WTC11 (cell line): ENCODE measurements around the gene POU2F1. TPM values are rescaled to one million over a fixed set of nuclear protein-coding genes. Genes with fewer than 3 reads are reported as not detected.

Experiments used
- ATAC-seq: fragments of 200-7000 bp; cut with Tn5 transposase; 2 replicates; pipeline ENCODE4 v1.10.0; 2021; ENCODE audit warnings: mild to moderate bottlenecking, moderate library complexity
- CTCF ChIA-PET: fragments of 300-600 bp; sonication (Branson Sonifier 250); formaldehyde crosslinking; loops from one replicate; lab custom pipeline; 2021; ENCODE audit warnings: antibody characterized with exemption; lab: Charles Lee
- POLR2A ChIA-PET: fragments of 350-600 bp; sonication (Branson Sonifier 250); formaldehyde crosslinking; loops from one replicate; lab custom pipeline; 2021; ENCODE audit warnings: antibody characterized with exemption; lab: Charles Lee
- DNase-seq: peaks from one replicate; pipeline ENCODE4 v3.0.0; 2021; ENCODE audit warnings: low spot score
- H3K27ac Mint-ChIP-seq: 2 replicates; pipeline ENCODE4 v1.8.0; 2021; ENCODE audit warnings: mixed read lengths
- H3K27me3 Mint-ChIP-seq: 2 replicates; pipeline ENCODE4 v1.8.0; 2021; ENCODE audit warnings: low read depth, mild to moderate bottlenecking, moderate library complexity, mixed read lengths
- H3K36me3 Mint-ChIP-seq: 2 replicates; pipeline ENCODE4 v1.8.0; 2021; ENCODE audit warnings: mixed read lengths
- H3K4me1 Mint-ChIP-seq: 2 replicates; pipeline ENCODE4 v1.8.0; 2022; ENCODE audit warnings: mixed read lengths
- H3K4me3 Mint-ChIP-seq: 2 replicates; pipeline ENCODE4 v1.8.0; 2021; ENCODE audit warnings: mild to moderate bottlenecking, moderate library complexity, mixed read lengths
- H3K9me3 Mint-ChIP-seq: 2 replicates; pipeline ENCODE4 v1.8.0; 2021; ENCODE audit warnings: mixed read lengths
- CREM ChIP-seq: sonication (generic); formaldehyde crosslinking; IDR thresholded peaks from 2 replicates; pipeline ENCODE4 v1.8.1; 2022; ENCODE audit warnings: mild to moderate bottlenecking, missing genetic modification reagents, moderate library complexity
- IRF2 ChIP-seq: sonication (generic); formaldehyde crosslinking; IDR thresholded peaks from 2 replicates; pipeline ENCODE4 v1.8.0; 2022; ENCODE audit warnings: low read depth, missing genetic modification reagents, borderline replicate concordance
- NFATC4 ChIP-seq: fragments of 250-450 bp; sonication (Bioruptor Pico); IDR thresholded peaks from 2 replicates; pipeline ENCODE4 v1.9.0; 2021; ENCODE audit warnings: mild to moderate bottlenecking
- OVOL2 ChIP-seq: fragments of 250-450 bp; sonication (Bioruptor Pico); IDR thresholded peaks from 2 replicates; pipeline ENCODE4 v1.9.0; 2021; ENCODE audit warnings: mild to moderate bottlenecking, borderline replicate concordance
- RELA ChIP-seq: sonication (generic); formaldehyde crosslinking; IDR thresholded peaks from 2 replicates; pipeline ENCODE4 v1.8.1; 2022; ENCODE audit warnings: missing genetic modification reagents, mild to moderate bottlenecking, borderline replicate concordance
- SMAD3 ChIP-seq: sonication (generic); formaldehyde crosslinking; IDR thresholded peaks from 2 replicates; pipeline ENCODE4 v1.8.0; 2022; ENCODE audit warnings: missing genetic modification reagents, mild to moderate bottlenecking, borderline replicate concordance
- SP1 ChIP-seq: sonication (generic); formaldehyde crosslinking; conservative IDR thresholded peaks from 2 replicates; pipeline ENCODE4 v1.8.1; 2022; ENCODE audit warnings: missing genetic modification reagents
- TEAD4 ChIP-seq: sonication (generic); formaldehyde crosslinking; IDR thresholded peaks from 2 replicates; pipeline ENCODE4 v1.8.0; 2022; ENCODE audit warnings: mild to moderate bottlenecking, missing genetic modification reagents
- USF2 ChIP-seq: sonication (generic); formaldehyde crosslinking; IDR thresholded peaks from 2 replicates; pipeline ENCODE4 v1.8.1; 2023; ENCODE audit warnings: mild to moderate bottlenecking, missing genetic modification reagents, moderate library complexity
- ZNF263 ChIP-seq: sonication (generic); formaldehyde crosslinking; IDR thresholded peaks from 2 replicates; pipeline ENCODE4 v1.8.1; 2022; ENCODE audit warnings: low read depth, mild to moderate bottlenecking, moderate library complexity, missing genetic modification reagents
- ZNF317 ChIP-seq: sonication (generic); formaldehyde crosslinking; IDR thresholded peaks from 2 replicates; pipeline ENCODE4 v1.8.1; 2023; ENCODE audit warnings: low read depth, mild to moderate bottlenecking, moderate library complexity, missing genetic modification reagents, borderline replicate concordance
- ZNF416 ChIP-seq: fragments of 250-450 bp; sonication (Bioruptor Pico); IDR thresholded peaks from 2 replicates; pipeline ENCODE4 v1.9.0; 2021; ENCODE audit warnings: mild to moderate bottlenecking, inconsistent platforms
- total RNA-seq: library from RNA; stranded (reverse); gene quantifications from 3 replicates; pipeline ENCODE4 v1.2.3, GENCODE V29; 2021
- TF ChIP-seq, protein P1 (sequence below): sonication (generic); formaldehyde crosslinking; IDR thresholded peaks from 2 replicates; pipeline ENCODE4 v1.8.0; 2022; ENCODE audit warnings: missing genetic modification reagents
- TF ChIP-seq, protein P2 (sequence below): sonication (generic); formaldehyde crosslinking; IDR thresholded peaks from 2 replicates; pipeline ENCODE4 v1.8.1; 2023; ENCODE audit warnings: mild to moderate bottlenecking, moderate library complexity, missing genetic modification reagents
- TF ChIP-seq, protein P3 (sequence below): sonication (generic); formaldehyde crosslinking; IDR thresholded peaks from 2 replicates; pipeline ENCODE4 v1.8.1; 2022; ENCODE audit warnings: missing genetic modification reagents, borderline replicate concordance
- TF ChIP-seq, protein P4 (sequence below): sonication (generic); formaldehyde crosslinking; IDR thresholded peaks from 2 replicates; pipeline ENCODE4 v1.8.0; 2023; ENCODE audit warnings: missing genetic modification reagents
- TF ChIP-seq, protein P5 (sequence below): fragments of 200-600 bp; IDR thresholded peaks from 2 replicates; pipeline ENCODE4 v1.8.0; 2022; ENCODE audit warnings: antibody characterized with exemption
- TF ChIP-seq, protein P6 (sequence below): sonication (generic); formaldehyde crosslinking; IDR thresholded peaks from 2 replicates; pipeline ENCODE4 v1.8.0; 2022; ENCODE audit warnings: mild to moderate bottlenecking, missing genetic modification reagents
- TF ChIP-seq, protein P7 (sequence below): sonication (generic); formaldehyde crosslinking; IDR thresholded peaks from 2 replicates; pipeline ENCODE4 v1.8.1; 2022; ENCODE audit warnings: mild to moderate bottlenecking, moderate library complexity, missing genetic modification reagents

Gene POU2F1
- total RNA-seq, 1 experiment from 2014 or later: 51.3 TPM

- ChIA-PET CTCF (interaction anchor here (1.1 to 1.8 kb wide), 3 partner anchors 9 to 329 kb away, joined by 3 to 12 read pairs (median 3); partner anchors contain the start of gene POU2F1), POLR2A (interaction anchor here (1.7 kb wide), 1 partner anchor 9 kb away, joined by 7 read pairs; no protein-coding TSS in a partner anchor)
- Mint-ChIP-seq H3K27me3 (no peaks in the 10 kb centered on the region), H3K27ac (no peak overlapping the region), H3K36me3 (peaks cover 17% of the 10 kb centered on the region), H3K4me3 (no peak overlapping the region), H3K4me1 (peaks cover 16% of the 10 kb centered on the region), H3K9me3 (peaks cover 21% of the 10 kb centered on the region)
- no peak for DNase-seq
- ATAC-seq: no peak
- TF ChIP-seq, protein P1, sequence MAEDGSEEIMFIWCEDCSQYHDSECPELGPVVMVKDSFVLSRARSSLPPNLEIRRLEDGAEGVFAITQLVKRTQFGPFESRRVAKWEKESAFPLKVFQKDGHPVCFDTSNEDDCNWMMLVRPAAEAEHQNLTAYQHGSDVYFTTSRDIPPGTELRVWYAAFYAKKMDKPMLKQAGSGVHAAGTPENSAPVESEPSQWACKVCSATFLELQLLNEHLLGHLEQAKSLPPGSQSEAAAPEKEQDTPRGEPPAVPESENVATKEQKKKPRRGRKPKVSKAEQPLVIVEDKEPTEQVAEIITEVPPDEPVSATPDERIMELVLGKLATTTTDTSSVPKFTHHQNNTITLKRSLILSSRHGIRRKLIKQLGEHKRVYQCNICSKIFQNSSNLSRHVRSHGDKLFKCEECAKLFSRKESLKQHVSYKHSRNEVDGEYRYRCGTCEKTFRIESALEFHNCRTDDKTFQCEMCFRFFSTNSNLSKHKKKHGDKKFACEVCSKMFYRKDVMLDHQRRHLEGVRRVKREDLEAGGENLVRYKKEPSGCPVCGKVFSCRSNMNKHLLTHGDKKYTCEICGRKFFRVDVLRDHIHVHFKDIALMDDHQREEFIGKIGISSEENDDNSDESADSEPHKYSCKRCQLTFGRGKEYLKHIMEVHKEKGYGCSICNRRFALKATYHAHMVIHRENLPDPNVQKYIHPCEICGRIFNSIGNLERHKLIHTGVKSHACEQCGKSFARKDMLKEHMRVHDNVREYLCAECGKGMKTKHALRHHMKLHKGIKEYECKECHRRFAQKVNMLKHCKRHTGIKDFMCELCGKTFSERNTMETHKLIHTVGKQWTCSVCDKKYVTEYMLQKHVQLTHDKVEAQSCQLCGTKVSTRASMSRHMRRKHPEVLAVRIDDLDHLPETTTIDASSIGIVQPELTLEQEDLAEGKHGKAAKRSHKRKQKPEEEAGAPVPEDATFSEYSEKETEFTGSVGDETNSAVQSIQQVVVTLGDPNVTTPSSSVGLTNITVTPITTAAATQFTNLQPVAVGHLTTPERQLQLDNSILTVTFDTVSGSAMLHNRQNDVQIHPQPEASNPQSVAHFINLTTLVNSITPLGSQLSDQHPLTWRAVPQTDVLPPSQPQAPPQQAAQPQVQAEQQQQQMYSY (CRISPR knock-in tag): no peak
- TF ChIP-seq ZNF416 (CRISPR knock-in tag) (no peak), ZNF317 (CRISPR knock-in tag) (no peak)
- TF ChIP-seq, protein P2, sequence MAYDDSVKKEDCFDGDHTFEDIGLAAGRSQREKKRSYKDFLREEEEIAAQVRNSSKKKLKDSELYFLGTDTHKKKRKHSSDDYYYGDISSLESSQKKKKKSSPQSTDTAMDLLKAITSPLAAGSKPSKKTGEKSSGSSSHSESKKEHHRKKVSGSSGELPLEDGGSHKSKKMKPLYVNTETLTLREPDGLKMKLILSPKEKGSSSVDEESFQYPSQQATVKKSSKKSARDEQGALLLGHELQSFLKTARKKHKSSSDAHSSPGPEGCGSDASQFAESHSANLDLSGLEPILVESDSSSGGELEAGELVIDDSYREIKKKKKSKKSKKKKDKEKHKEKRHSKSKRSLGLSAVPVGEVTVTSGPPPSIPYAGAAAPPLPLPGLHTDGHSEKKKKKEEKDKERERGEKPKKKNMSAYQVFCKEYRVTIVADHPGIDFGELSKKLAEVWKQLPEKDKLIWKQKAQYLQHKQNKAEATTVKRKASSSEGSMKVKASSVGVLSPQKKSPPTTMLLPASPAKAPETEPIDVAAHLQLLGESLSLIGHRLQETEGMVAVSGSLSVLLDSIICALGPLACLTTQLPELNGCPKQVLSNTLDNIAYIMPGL (CRISPR knock-in tag): no peak
Observed at GRCh38 chr1:167210966-167211674, 9.6 kb upstream of the POU2F1 start.

- no peak for DNase-seq
- CTCF ChIA-PET: interaction anchor here (1.2 to 1.8 kb wide), 2 partner anchors 8 to 148 kb away, joined by 3 to 12 read pairs; partner anchors contain the start of gene POU2F1
- Mint-ChIP-seq H3K9me3 (peaks cover 28% of the 10 kb centered on the region), H3K36me3 (peaks cover 24% of the 10 kb centered on the region), H3K4me1 (peaks cover 10% of the 10 kb centered on the region), H3K27me3 (no peaks in the 10 kb centered on the region), H3K4me3 (no peak overlapping the region), H3K27ac (no peak overlapping the region)
- peak; percentile 90 for ATAC-seq
- POLR2A ChIA-PET: interaction anchor here (1.7 kb wide), 1 partner anchor 8 kb away, joined by 7 read pairs; no protein-coding TSS in a partner anchor
- TF ChIP-seq ZNF416 (CRISPR knock-in tag) (no peak), USF2 (CRISPR knock-in tag) (no peak), SP1 (CRISPR knock-in tag) (no peak), IRF2 (CRISPR knock-in tag) (no peak), NFATC4 (no peak), CREM (CRISPR knock-in tag) (no peak), SMAD3 (no peak), OVOL2 (no peak), ZNF263 (no peak), RELA (CRISPR knock-in tag) (no peak), TEAD4 (no peak)
- TF ChIP-seq, protein P3, sequence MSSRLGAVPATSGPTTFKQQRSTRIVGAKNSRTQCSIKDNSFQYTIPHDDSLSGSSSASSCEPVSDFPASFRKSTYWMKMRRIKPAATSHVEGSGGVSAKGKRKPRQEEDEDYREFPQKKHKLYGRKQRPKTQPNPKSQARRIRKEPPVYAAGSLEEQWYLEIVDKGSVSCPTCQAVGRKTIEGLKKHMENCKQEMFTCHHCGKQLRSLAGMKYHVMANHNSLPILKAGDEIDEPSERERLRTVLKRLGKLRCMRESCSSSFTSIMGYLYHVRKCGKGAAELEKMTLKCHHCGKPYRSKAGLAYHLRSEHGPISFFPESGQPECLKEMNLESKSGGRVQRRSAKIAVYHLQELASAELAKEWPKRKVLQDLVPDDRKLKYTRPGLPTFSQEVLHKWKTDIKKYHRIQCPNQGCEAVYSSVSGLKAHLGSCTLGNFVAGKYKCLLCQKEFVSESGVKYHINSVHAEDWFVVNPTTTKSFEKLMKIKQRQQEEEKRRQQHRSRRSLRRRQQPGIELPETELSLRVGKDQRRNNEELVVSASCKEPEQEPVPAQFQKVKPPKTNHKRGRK (CRISPR knock-in tag): no peak
- TF ChIP-seq, protein P4, sequence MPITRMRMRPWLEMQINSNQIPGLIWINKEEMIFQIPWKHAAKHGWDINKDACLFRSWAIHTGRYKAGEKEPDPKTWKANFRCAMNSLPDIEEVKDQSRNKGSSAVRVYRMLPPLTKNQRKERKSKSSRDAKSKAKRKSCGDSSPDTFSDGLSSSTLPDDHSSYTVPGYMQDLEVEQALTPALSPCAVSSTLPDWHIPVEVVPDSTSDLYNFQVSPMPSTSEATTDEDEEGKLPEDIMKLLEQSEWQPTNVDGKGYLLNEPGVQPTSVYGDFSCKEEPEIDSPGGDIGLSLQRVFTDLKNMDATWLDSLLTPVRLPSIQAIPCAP (CRISPR knock-in tag): no peak
- TF ChIP-seq, protein P5, sequence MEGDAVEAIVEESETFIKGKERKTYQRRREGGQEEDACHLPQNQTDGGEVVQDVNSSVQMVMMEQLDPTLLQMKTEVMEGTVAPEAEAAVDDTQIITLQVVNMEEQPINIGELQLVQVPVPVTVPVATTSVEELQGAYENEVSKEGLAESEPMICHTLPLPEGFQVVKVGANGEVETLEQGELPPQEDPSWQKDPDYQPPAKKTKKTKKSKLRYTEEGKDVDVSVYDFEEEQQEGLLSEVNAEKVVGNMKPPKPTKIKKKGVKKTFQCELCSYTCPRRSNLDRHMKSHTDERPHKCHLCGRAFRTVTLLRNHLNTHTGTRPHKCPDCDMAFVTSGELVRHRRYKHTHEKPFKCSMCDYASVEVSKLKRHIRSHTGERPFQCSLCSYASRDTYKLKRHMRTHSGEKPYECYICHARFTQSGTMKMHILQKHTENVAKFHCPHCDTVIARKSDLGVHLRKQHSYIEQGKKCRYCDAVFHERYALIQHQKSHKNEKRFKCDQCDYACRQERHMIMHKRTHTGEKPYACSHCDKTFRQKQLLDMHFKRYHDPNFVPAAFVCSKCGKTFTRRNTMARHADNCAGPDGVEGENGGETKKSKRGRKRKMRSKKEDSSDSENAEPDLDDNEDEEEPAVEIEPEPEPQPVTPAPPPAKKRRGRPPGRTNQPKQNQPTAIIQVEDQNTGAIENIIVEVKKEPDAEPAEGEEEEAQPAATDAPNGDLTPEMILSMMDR: no peak
- TF ChIP-seq, protein P6, sequence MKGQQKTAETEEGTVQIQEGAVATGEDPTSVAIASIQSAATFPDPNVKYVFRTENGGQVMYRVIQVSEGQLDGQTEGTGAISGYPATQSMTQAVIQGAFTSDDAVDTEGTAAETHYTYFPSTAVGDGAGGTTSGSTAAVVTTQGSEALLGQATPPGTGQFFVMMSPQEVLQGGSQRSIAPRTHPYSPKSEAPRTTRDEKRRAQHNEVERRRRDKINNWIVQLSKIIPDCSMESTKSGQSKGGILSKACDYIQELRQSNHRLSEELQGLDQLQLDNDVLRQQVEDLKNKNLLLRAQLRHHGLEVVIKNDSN: no peak
- TF ChIP-seq, protein P7, sequence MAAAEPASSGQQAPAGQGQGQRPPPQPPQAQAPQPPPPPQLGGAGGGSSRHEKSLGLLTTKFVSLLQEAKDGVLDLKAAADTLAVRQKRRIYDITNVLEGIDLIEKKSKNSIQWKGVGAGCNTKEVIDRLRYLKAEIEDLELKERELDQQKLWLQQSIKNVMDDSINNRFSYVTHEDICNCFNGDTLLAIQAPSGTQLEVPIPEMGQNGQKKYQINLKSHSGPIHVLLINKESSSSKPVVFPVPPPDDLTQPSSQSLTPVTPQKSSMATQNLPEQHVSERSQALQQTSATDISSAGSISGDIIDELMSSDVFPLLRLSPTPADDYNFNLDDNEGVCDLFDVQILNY (CRISPR knock-in tag): no peak
Observed at GRCh38 chr1:167212025-167212424, 8.7 kb upstream of the POU2F1 start.
